CD4-positive, alpha-beta memory T cell (primary cell): ENCODE results near the gene SYT3. TPM values are rescaled to one million over a fixed set of nuclear protein-coding genes. Genes with fewer than 3 reads are reported as not detected.
"Not testable (repeated sequence)": the region's sequence is repeated elsewhere in the genome, so short reads cannot be mapped to it uniquely, and the experiment has no call there.

Experiments used
- CTCF ChIA-PET: fragments of 350-600 bp; sonication (Branson Sonifier 250); formaldehyde crosslinking; loops from one replicate; lab custom pipeline; 2021; ENCODE audit warnings: inconsistent platforms; ENCODE audit not compliant: partially characterized antibody; lab: Charles Lee
- POLR2A ChIA-PET: fragments of 350-600 bp; sonication (Branson Sonifier 250); formaldehyde crosslinking; loops from one replicate; lab custom pipeline; 2021; ENCODE audit not compliant: partially characterized antibody; lab: Charles Lee
- DNase-seq, 5 donors: peaks; one replicate each; pipeline versions ENCODE4 v3.0.0 to v3.0.0-alpha.2; 2020 to 2022; ENCODE audit warnings: mixed read lengths in 1 of 5
- H3K27ac ChIP-seq: one replicate; pipeline ENCODE4 v1.7.0; 2013; ENCODE audit warnings: low read depth, low read length
- H3K27me3 ChIP-seq: 2 replicates; pipeline ENCODE4 v1.7.0; 2013; ENCODE audit warnings: mild to moderate bottlenecking, low read length, moderate library complexity; ENCODE audit not compliant: insufficient read depth
- H3K36me3 ChIP-seq: 2 replicates; pipeline ENCODE4 v1.7.0; 2013; ENCODE audit warnings: mild to moderate bottlenecking, low read length, moderate library complexity; ENCODE audit not compliant: insufficient read depth
- H3K4me1 ChIP-seq: 2 replicates; pipeline ENCODE4 v1.7.0; 2013; ENCODE audit warnings: mild to moderate bottlenecking, low read length, moderate library complexity; ENCODE audit not compliant: insufficient read depth
- H3K4me3 ChIP-seq, 2 donors: one replicate each; pipeline ENCODE4 v1.7.0; 2013; ENCODE audit warnings: low read length in 2 of 2, mild to moderate bottlenecking in 1 of 2
- H3K9me3 ChIP-seq, 2 donors: one replicate each; pipeline ENCODE4 v1.7.0; 2013; ENCODE audit warnings: low read length in 2 of 2, control low read depth in 1 of 2; ENCODE audit not compliant: control insufficient read depth in 1 of 2
- H3K27ac Mint-ChIP-seq, 7 donors: one replicate each; pipeline ENCODE4 v1.8.0; 2020 to 2021; ENCODE audit warnings: mixed read lengths in 7 of 7, mild to moderate bottlenecking in 6 of 7, inconsistent platforms in 3 of 7, moderate library complexity in 3 of 7
- H3K27me3 Mint-ChIP-seq, 2 donors: one replicate each; pipeline ENCODE4 v1.8.0; 2020 to 2021; ENCODE audit warnings: mixed read lengths in 2 of 2
- H3K36me3 Mint-ChIP-seq, 2 donors: one replicate each; pipeline ENCODE4 v1.8.0; 2020 to 2021; ENCODE audit warnings: mixed read lengths in 2 of 2, inconsistent platforms in 1 of 2, mild to moderate bottlenecking in 1 of 2
- H3K4me1 Mint-ChIP-seq, 4 donors: one replicate each; pipeline ENCODE4 v1.8.0; 2020 to 2021; ENCODE audit warnings: mixed read lengths in 4 of 4, mild to moderate bottlenecking in 1 of 4
- H3K4me3 Mint-ChIP-seq, 8 donors: one replicate each; pipeline ENCODE4 v1.8.0; 2020 to 2021; ENCODE audit warnings: mixed read lengths in 8 of 8, mild to moderate bottlenecking in 7 of 8, moderate library complexity in 6 of 8, inconsistent platforms in 3 of 8
- H3K9me3 Mint-ChIP-seq, 8 donors: one replicate each; pipeline ENCODE4 v1.8.0; 2020 to 2021; ENCODE audit warnings: mixed read lengths in 8 of 8, mild to moderate bottlenecking in 5 of 8, inconsistent platforms in 3 of 8, moderate library complexity in 1 of 8
- intact Hi-C: fragments of 100-400 bp; cut with micrococcal nuclease; formaldehyde crosslinking; loops from one replicate; pipeline ENCODE4 v1.15.1; 2023
- polyA plus RNA-seq, 2 donors: library from polyadenylated mRNA; unstranded; fragments of 300-500 nt; fragmentation: Illumina TruSeq; gene quantifications; one replicate each; pipeline ENCODE4 v1.2.3, GENCODE V29; 2021
- total RNA-seq, 2 experiments: library from RNA; stranded (reverse); gene quantifications; one replicate each; pipeline ENCODE4 v1.2.3, GENCODE V29; 2021

SYT3 gene
- total and polyA plus RNA-seq, 4 experiments from 2014 or later = 0.09 TPM; not detected in 3

GRCh38 chr19:50607874-50608785 lies 31.6 kb downstream of the SYT3 start:
- H3K9me3 ChIP-seq = no peaks in the 10 kb centered on the region
- ChIA-PET CTCF (interaction anchor here (1.0 kb wide), 1 partner anchor 176 kb away, joined by 3 read pairs; no protein-coding TSS in a partner anchor), POLR2A (no interaction called here)
- no peak overlapping the region for H3K27ac ChIP-seq
- H3K4me3 ChIP-seq = no peak overlapping the region
- Mint-ChIP-seq H3K27ac (peak overlapping the region in 2 of 7 donors; percentile 7 to 36), H3K9me3 (peaks cover 0 to 12% (median 3%) of the 10 kb centered on the region in 8 donors), H3K27me3 (peaks cover 7 to 10% of the 10 kb centered on the region in 2 donors), H3K4me1 (peaks cover 5 to 14% (median 7%) of the 10 kb centered on the region in 4 donors), H3K4me3 (peak overlapping the region in 6 of 8 donors; percentile 7 to 73 (median 40)), H3K36me3 (no peaks in the 10 kb centered on the region)
- H3K4me1 ChIP-seq = peaks cover 11% of the 10 kb centered on the region
- peak; percentile 43 to 78 (median 61) for DNase-seq
- intact Hi-C loops = no loop called here
- no peaks in the 10 kb centered on the region for H3K27me3 ChIP-seq
- H3K36me3 ChIP-seq = no peaks in the 10 kb centered on the region

GRCh38 chr19:50607388-50607787 lies 32.3 kb downstream of the SYT3 start:
- H3K4me1 Mint-ChIP-seq = peaks cover 5 to 14% (median 7%) of the 10 kb centered on the region in 4 donors
- intact Hi-C loops = no loop called here
- Histone ChIP-seq H3K36me3 (no peaks in the 10 kb centered on the region), H3K27me3 (no peaks in the 10 kb centered on the region), H3K4me1 (peaks cover 11% of the 10 kb centered on the region), H3K9me3 (no peaks in the 10 kb centered on the region), H3K27ac (no peak overlapping the region), H3K4me3 (no peak overlapping the region)
- peak overlapping the region in 1 of 7 donors; percentile 12 for H3K27ac Mint-ChIP-seq
- peaks cover 7 to 13% of the 10 kb centered on the region in 2 donors for H3K27me3 Mint-ChIP-seq
- H3K36me3 Mint-ChIP-seq = no peaks in the 10 kb centered on the region
- CTCF ChIA-PET = interaction anchor here (1.0 kb wide), 1 partner anchor 176 kb away, joined by 3 read pairs; no protein-coding TSS in a partner anchor
- peaks cover 0 to 12% (median 3%) of the 10 kb centered on the region in 8 donors for H3K9me3 Mint-ChIP-seq
- H3K4me3 Mint-ChIP-seq = peak overlapping the region in 4 of 8 donors; percentile 20 to 55 (median 51)
- POLR2A ChIA-PET = no interaction called here
- no peak for DNase-seq

- H3K27ac ChIP-seq, intact Hi-C loops, POLR2A ChIA-PET, H3K4me3 ChIP-seq, H3K36me3 Mint-ChIP-seq, H3K27ac Mint-ChIP-seq, DNase-seq, H3K36me3 ChIP-seq, H3K9me3 ChIP-seq, H3K27me3 ChIP-seq, CTCF ChIA-PET: not testable (repeated sequence)
- Mint-ChIP-seq H3K9me3 (peaks cover 0 to 12% (median 3%) of the 10 kb centered on the region in 8 donors), H3K4me3 (peak overlapping the region in 1 of 8 donors; percentile 26), H3K27me3 (peaks cover 16 to 19% of the 10 kb centered on the region in 2 donors), H3K4me1 (peaks cover 5 to 14% (median 7%) of the 10 kb centered on the region in 4 donors)
- H3K4me1 ChIP-seq = peaks cover 11% of the 10 kb centered on the region
Observed at GRCh38 chr19:50606059-50606836, 33.4 kb downstream of the SYT3 start.

- H3K27me3 ChIP-seq, DNase-seq, POLR2A ChIA-PET, H3K9me3 Mint-ChIP-seq, H3K27ac Mint-ChIP-seq, H3K36me3 Mint-ChIP-seq, H3K36me3 ChIP-seq, CTCF ChIA-PET, H3K27ac ChIP-seq, H3K9me3 ChIP-seq, intact Hi-C loops, H3K4me3 Mint-ChIP-seq, H3K4me3 ChIP-seq: not testable (repeated sequence)
- peaks cover 17 to 18% of the 10 kb centered on the region in 2 donors for H3K27me3 Mint-ChIP-seq
- H3K4me1 Mint-ChIP-seq = peaks cover 5 to 14% (median 7%) of the 10 kb centered on the region in 4 donors
- peaks cover 11% of the 10 kb centered on the region for H3K4me1 ChIP-seq
Observed at GRCh38 chr19:50604264-50605073, 35.2 kb downstream of the SYT3 start.

- no peaks in the 10 kb centered on the region for H3K9me3 ChIP-seq
- ChIA-PET POLR2A (no interaction called here), CTCF (no interaction called here)
- no peak overlapping the region for H3K4me3 Mint-ChIP-seq
- peaks cover 0 to 4% (median 0%) of the 10 kb centered on the region in 8 donors for H3K9me3 Mint-ChIP-seq
- H3K36me3 Mint-ChIP-seq = no peaks in the 10 kb centered on the region
- DNase-seq = no peak
- intact Hi-C loops = no loop called here
- H3K27ac Mint-ChIP-seq = no peak overlapping the region
- H3K27me3 ChIP-seq = no peaks in the 10 kb centered on the region
- peaks cover under 1 to 7% (median 2%) of the 10 kb centered on the region in 4 donors for H3K4me1 Mint-ChIP-seq
- H3K36me3 ChIP-seq = no peaks in the 10 kb centered on the region
- peaks cover 6% of the 10 kb centered on the region for H3K4me1 ChIP-seq
- H3K4me3 ChIP-seq = no peak overlapping the region
- H3K27ac ChIP-seq = no peak overlapping the region
- H3K27me3 Mint-ChIP-seq = peaks cover 17 to 20% of the 10 kb centered on the region in 2 donors
Observed at GRCh38 chr19:50602935-50603334, 36.7 kb downstream of the SYT3 start.

GRCh38 chr19:50602496-50602895 lies 37.2 kb downstream of the SYT3 start:
- H3K9me3 Mint-ChIP-seq = peaks cover 0 to 2% (median 0%) of the 10 kb centered on the region in 8 donors
- ChIA-PET CTCF (no interaction called here), POLR2A (no interaction called here)

More at GRCh38 chr19:50602496-50602895, 37.2 kb downstream of the SYT3 start:
- Histone ChIP-seq H3K36me3 (no peaks in the 10 kb centered on the region), H3K9me3 (no peaks in the 10 kb centered on the region), H3K4me3 (no peak overlapping the region), H3K4me1 (peaks cover 2% of the 10 kb centered on the region), H3K27me3 (no peaks in the 10 kb centered on the region), H3K27ac (no peak overlapping the region)
- intact Hi-C loops = no loop called here
- peaks cover 19 to 20% of the 10 kb centered on the region in 2 donors for H3K27me3 Mint-ChIP-seq
- no peak overlapping the region for H3K27ac Mint-ChIP-seq
- no peaks in the 10 kb centered on the region for H3K36me3 Mint-ChIP-seq
- no peak overlapping the region for H3K4me3 Mint-ChIP-seq
- DNase-seq = no peak
- H3K4me1 Mint-ChIP-seq = peaks cover 0 to 3% (median 1%) of the 10 kb centered on the region in 4 donors
